ENCODE results near the gene SH3BP4. TPM values are rescaled to one million over a fixed set of nuclear protein-coding genes. Genes with fewer than 3 reads are reported as not detected.

SH3BP4 gene
- total RNA-seq, 1 donor from 2014 or later, result 45.7 TPM

- H3K27ac Mint-ChIP-seq, result peak overlapping the region; percentile 98
- H3K4me1 Mint-ChIP-seq (ENCODE audit: low read depth), result peaks cover 80% of the 10 kb centered on the region
- DNase-seq (ENCODE audit: low spot score, unreplicated experiment), result no peak
- H3K9me3 Mint-ChIP-seq (ENCODE audit: low read depth), result peaks cover 3% of the 10 kb centered on the region
- peak overlapping the region; percentile 23 for H3K4me3 Mint-ChIP-seq (ENCODE audit: low read depth)
- TF ChIP-seq CTCF (IDR thresholded peaks at IDR 0.05; ENCODE audit: unreplicated experiment), result no peak
- peaks cover 4% of the 10 kb centered on the region for H3K36me3 Mint-ChIP-seq (ENCODE audit: insufficient read depth)
- H3K27me3 Mint-ChIP-seq, result no peaks in the 10 kb centered on the region
Measured at GRCh38 chr2:235007664-235008457, 56.0 kb downstream of the SH3BP4 start.

- no peak for TF ChIP-seq CTCF (IDR thresholded peaks at IDR 0.05; ENCODE audit: unreplicated experiment)
- Mint-ChIP-seq H3K9me3 (ENCODE audit: low read depth) (peaks cover 3% of the 10 kb centered on the region), H3K4me1 (ENCODE audit: low read depth) (peaks cover 75% of the 10 kb centered on the region), H3K4me3 (ENCODE audit: low read depth) (peak overlapping the region; percentile 44), H3K36me3 (ENCODE audit: insufficient read depth) (peaks cover 2% of the 10 kb centered on the region), H3K27ac (peak overlapping the region; percentile 98), H3K27me3 (no peaks in the 10 kb centered on the region)
- DNase-seq (ENCODE audit: low spot score, unreplicated experiment), result peak; percentile 21
Measured at GRCh38 chr2:235008584-235009044, 56.8 kb downstream of the SH3BP4 start.

- TF ChIP-seq CTCF (IDR thresholded peaks at IDR 0.05; ENCODE audit: unreplicated experiment), result no peak
- peaks cover 3% of the 10 kb centered on the region for H3K9me3 Mint-ChIP-seq (ENCODE audit: low read depth)
- peaks cover 75% of the 10 kb centered on the region for H3K4me1 Mint-ChIP-seq (ENCODE audit: low read depth)
- peak overlapping the region; percentile 98 for H3K27ac Mint-ChIP-seq
- H3K36me3 Mint-ChIP-seq (ENCODE audit: insufficient read depth), result peaks cover 2% of the 10 kb centered on the region
- H3K27me3 Mint-ChIP-seq, result no peaks in the 10 kb centered on the region
- no peak for DNase-seq (ENCODE audit: low spot score, unreplicated experiment)
- H3K4me3 Mint-ChIP-seq (ENCODE audit: low read depth), result peak overlapping the region; percentile 44
Measured at GRCh38 chr2:235009081-235009480, 57.3 kb downstream of the SH3BP4 start.

- no peak for TF ChIP-seq CTCF (IDR thresholded peaks at IDR 0.05; ENCODE audit: unreplicated experiment)
- H3K27ac Mint-ChIP-seq, result peak overlapping the region; percentile 98
- peaks cover 3% of the 10 kb centered on the region for H3K36me3 Mint-ChIP-seq (ENCODE audit: insufficient read depth)
- no peaks in the 10 kb centered on the region for H3K27me3 Mint-ChIP-seq
- DNase-seq (ENCODE audit: low spot score, unreplicated experiment), result no peak
- H3K4me1 Mint-ChIP-seq (ENCODE audit: low read depth), result peaks cover 68% of the 10 kb centered on the region
- peaks cover 3% of the 10 kb centered on the region for H3K9me3 Mint-ChIP-seq (ENCODE audit: low read depth)
- no peak overlapping the region for H3K4me3 Mint-ChIP-seq (ENCODE audit: low read depth)
Measured at GRCh38 chr2:235010117-235010714, 58.4 kb downstream of the SH3BP4 start.

GRCh38 chr2:235011607-235011928 is 59.8 kb downstream of the SH3BP4 start:
- no peak for DNase-seq (ENCODE audit: low spot score, unreplicated experiment)
- peak overlapping the region; percentile 5 for H3K27ac Mint-ChIP-seq
- no peaks in the 10 kb centered on the region for H3K27me3 Mint-ChIP-seq
- no peak for TF ChIP-seq CTCF (IDR thresholded peaks at IDR 0.05; ENCODE audit: unreplicated experiment)
- peaks cover 55% of the 10 kb centered on the region for H3K4me1 Mint-ChIP-seq (ENCODE audit: low read depth)
- peaks cover 9% of the 10 kb centered on the region for H3K9me3 Mint-ChIP-seq (ENCODE audit: low read depth)
- H3K36me3 Mint-ChIP-seq (ENCODE audit: insufficient read depth), result peaks cover 9% of the 10 kb centered on the region
- no peak overlapping the region for H3K4me3 Mint-ChIP-seq (ENCODE audit: low read depth)

Measured in progenitor cell of endocrine pancreas (in vitro differentiated cells).